ENCODE results near the gene TMEM108.

DNA sequence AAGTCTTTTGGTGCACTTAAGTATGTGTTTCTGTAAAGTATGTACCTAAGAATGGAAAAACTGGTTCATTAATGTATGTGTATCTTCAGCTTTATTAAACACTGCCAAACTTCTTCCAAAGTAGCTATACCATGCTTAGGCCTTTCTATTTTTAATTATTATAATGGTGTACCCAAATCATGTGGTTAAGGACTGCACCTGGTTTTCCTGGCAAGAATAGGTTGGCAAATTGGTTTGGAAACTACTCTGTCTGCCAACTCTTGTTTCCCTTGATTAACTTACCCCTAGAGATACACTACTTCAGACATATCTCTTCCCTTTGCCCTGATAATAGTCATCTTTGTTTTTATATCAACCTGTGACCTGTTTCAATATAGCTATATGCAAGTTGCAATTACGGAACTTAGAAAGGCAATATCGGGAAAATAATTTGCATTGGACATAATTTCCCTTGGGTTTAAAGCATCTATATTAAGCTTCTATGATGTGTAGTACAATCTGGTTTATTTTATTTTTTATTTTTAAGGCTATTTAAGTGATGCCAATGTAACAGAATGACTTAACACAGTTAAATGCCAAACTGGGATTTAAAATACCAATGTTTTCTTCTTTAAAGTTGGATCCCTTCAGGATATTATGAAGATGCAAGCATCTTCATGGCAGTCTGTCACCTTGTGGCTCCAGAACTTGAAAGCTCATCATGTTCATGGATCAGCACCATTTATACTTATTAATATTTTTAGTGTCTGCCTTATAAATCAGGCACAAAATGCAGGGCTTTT is 40.6 kb upstream of the TMEM108 start:
- TF ChIP-seq ZFX (IDR thresholded peaks at IDR 0.05) = no peak
- TF ChIP-seq, protein P1, sequence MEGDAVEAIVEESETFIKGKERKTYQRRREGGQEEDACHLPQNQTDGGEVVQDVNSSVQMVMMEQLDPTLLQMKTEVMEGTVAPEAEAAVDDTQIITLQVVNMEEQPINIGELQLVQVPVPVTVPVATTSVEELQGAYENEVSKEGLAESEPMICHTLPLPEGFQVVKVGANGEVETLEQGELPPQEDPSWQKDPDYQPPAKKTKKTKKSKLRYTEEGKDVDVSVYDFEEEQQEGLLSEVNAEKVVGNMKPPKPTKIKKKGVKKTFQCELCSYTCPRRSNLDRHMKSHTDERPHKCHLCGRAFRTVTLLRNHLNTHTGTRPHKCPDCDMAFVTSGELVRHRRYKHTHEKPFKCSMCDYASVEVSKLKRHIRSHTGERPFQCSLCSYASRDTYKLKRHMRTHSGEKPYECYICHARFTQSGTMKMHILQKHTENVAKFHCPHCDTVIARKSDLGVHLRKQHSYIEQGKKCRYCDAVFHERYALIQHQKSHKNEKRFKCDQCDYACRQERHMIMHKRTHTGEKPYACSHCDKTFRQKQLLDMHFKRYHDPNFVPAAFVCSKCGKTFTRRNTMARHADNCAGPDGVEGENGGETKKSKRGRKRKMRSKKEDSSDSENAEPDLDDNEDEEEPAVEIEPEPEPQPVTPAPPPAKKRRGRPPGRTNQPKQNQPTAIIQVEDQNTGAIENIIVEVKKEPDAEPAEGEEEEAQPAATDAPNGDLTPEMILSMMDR (conservative IDR thresholded peaks at IDR 0.05) = no peak
